ENCODE measurements around the gene SMPD4. TPM values are rescaled to one million over a fixed set of nuclear protein-coding genes. Genes with fewer than 3 reads are reported as not detected.
"Not testable (repeated sequence)": the region's sequence is repeated elsewhere in the genome, so short reads cannot be mapped to it uniquely, and the experiment has no call there.

SMPD4 gene
- total RNA-seq, 1 donor from 2014 or later = 22.5 TPM

DNA sequence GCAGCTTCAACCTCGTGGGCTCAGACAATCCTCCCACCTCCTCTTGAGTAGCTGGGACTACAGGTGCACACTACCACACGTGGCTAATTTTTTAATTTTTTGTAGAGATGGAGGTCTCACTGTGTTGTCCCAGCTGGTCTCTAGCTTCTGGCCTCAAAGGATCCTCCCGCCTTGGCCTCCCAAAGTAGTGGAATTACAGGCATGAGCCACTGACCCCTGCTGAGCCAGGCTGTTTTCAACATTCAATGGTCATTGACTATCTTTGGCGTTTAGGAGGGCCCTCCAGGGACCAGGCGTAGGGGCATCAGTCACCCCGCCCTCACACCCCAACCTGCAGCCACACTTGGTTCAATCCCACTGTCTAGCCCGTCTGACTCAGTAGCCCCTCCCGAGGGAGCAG is 5.9 kb upstream of the SMPD4 start:
- DNase-seq = no peak

DNA sequence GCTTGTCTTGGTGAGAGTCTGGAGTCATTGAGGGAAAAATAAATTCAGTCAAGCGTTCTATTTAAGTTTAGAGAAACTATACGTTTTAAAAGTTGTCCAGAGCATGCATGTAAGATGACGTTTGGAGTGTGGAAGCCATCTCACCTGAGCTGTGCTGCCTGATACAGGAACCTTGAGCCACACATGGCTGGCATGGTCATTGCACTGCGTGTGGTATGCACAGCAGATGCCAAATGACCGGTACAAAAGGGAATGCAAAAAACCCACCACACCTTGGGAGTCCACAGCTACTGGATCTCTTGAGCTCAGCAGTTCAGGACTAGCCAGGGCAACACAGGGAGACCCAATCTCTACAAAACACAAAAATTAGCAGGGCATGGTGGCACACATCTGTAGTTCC is 5.0 kb upstream of the SMPD4 start:
- no peak for DNase-seq

DNA sequence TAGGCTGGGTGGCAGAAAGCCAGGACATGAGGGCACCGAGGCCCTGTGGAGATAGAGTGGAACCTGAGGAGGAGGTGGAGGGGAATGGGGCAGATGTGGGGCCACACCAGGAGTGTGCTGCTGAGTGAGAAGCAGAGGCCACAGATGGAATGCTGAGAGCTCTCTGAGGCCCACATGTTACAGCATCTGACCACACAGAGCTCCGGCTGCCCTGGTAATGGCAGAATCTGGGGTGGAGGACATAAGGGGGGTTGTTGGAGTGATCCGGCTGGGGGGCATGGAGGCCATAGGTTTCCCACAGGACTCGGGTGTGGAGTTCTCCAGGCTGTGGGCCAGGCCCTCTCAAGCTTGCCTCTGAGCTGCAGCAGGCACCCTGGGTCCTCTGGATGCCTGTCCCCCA is 4.5 kb upstream of the SMPD4 start:
- no peak for DNase-seq

DNA sequence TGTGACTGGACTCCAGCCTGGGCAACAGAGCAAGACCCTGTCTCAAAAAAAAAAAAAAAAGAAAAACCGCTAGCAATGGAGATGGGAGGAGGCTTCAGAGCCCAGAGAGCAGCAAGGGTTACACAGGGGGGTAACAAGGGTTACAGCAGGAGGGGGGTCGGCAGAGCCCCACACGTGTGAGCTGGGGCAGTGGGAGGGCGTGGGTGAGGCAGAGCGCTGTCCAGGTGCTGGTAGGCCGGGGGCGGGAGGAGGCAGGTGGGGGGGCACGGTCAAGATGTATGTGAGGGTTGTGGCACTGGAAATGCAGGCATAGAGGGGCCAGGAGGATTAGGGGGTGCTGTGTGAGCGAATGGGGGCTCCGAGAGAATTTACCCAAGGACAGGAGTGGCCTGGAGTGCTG is 4.0 kb upstream of the SMPD4 start:
- no peak for DNase-seq

DNA sequence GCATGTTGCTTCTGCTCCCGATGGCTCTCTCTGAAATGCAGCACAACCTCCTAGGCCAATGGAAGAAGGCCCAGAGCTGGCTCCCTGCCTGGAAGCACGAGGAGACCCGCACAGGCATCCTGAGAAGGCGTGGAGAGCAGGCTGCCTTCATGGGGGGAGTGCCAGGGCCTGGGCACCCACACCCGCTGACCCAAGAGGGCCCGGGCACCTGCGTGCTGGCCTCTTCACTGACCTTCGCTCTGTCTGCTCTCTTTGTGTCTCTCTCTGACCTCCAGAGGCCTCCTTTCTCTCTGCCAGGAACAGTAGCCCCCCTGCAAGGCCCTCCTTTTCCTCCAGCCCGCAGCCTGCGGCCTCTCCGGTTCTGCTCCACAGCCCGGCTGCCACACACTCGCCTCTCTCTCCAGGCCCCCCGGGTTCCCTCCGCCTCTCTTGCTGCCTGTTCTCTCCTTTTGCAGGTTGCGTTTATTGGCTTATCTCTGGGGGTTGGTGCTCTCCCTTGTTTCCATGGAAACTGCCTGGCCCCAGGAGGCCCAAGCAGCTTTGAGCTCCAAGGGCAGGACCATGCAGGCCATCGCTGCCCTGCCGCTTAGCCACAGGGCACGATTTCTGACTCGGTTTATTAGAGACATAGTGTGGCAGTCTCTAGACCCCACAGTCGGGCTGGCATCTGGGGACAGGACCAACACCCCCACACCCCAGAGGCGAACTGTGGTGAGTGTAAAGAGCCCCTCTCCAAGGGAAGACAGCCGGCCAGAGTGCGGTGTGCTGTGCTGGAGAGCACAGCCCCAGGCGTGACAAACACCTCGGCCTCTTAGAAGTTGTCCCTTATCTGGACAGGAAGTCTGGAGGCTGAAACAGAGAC is 2.3 kb upstream of the SMPD4 start:
- DNase-seq = peak; percentile 44

DNA sequence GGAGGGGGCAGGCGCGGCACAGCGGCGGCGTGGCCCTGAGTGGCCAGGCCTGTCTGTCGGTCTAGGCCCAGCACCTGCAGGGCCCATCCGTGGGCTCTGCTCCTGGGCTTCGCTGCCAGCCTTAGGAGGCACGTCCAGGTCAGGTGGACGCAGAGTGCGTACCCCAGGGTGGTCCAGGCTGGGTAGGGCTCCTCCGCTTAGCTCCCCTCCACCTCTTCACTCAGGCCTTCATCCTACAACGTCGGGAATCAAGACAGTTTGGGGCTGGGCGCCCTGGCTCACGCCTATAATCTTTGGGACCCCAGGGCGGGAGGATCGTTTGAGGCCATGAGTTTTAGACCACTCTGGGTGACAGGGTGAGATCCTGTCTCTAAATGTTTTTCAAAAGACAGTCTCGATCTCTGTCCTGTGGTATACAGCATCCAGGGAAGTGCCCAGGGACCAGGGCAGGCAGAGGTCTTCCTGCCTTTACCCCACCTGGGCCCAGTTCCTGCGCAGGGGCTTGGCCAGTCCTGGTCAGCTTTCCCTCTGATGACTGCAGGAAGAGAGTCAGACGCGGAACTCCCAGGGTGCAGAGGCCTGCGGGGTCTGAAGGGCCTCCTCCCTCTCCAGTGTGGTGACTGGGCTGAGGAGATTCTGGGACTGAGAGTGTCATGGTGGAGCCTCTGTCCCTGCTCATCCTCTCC is 1.6 kb upstream of the SMPD4 start:
- peak; percentile 5 for DNase-seq

DNA sequence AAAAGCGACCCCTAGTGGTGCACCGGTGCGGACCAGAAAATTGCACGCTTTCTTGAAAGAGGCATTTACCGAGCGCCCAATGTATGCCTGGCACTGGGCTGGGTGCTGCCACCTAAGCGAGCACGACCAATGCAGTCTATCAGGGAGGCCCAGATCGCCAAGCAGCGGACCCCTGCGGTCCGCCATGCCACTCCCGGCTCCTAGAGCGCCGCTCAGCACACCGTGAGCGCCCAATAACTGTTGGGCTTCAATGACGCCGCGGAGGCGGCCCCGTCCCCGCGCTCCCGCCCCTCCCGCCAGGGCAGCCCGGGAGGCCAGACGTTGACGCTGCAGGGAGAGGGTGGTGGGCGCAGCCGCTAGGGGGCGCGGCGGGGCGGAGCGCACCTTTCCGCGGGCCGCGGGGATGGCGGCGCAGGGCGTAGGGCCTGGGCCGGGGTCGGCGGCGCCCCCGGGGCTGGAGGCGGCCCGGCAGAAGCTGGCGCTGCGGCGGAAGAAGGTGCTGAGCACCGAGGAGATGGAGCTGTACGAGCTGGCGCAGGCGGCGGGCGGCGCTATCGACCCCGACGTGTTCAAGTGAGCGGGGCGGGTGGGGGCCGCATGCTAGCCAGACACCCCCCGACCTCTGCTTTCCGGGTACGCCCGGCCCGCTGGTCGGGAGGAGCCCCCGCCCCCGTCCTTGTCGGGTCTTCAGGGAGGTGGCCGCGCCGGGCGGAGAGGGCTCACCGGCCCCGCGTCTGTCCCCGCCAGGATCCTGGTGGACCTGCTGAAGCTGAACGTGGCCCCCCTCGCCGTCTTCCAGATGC is 679 bp upstream of the SMPD4 start, which contains the start of gene MZT2B:
Gene MZT2B, plus strand, starts transcription at position 383 of the 803 bp plus-strand sequence. Its CDS starts 21 bp downstream, at position 404.
- DNase-seq = peak; percentile 93

DNA sequence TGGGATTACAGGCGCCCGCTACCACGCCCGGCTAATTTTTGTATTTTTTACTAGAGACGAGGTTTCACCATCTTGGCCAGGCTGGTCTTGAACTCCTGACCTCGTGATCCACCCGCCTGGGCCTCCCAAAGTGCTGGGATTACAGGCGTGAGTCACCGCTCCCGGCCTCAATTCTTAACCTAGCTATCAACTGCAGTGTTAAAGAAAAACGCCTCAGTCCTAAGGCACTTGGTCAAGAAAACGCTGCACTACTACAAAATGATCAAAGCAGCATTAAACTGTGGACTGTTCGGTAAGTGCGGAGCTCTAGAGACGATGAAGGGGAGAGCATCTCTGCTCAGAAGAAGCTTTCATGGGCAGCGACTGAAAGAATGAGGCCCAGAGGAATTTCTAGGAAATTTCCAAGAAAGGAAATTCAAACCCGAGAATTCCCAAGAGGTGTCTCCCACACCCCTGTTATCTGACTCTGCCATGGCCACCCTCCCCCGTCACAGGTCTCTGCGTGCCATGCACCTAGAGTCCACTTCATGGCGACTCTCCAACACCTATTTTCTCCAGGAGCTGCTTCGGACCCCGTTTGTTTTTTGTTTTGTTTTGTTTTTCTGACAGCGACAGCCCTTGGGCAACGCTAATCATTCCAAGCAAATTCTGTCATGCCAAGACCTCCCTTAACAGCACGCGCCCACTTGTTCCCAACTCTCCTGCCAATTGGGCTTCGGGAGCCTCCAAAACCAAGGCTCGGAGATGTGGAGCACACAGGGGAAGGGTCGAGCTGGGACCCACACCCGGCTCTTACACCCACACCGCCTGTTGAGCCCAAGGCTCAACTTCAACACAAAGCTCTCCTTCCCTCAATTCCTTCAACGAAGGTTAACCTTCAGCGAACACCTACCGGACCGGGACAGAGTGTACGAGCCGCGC is 738 bp downstream of the SMPD4 start:
- not testable (repeated sequence) for DNase-seq

DNA sequence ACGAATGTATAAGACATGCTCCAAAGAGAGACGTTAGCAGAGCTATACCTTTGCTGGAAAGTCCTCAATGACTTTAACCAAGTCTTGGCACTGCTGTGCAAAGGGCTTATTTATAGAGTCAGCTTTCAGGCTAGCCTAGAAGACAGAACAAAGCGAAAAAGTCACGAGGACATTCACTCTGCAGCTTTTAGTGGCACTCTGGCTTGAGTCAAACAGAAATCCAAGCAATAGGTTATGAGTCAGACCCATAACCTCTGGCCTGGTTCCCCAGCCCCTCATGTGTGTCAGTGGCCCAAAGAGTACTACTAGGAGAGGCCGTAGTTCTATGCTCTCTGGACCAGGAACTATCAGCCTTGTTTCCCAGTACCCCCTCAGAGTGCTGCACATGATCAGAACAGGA is 6.5 kb downstream of the SMPD4 start:
- DNase-seq = not testable (repeated sequence)

DNA sequence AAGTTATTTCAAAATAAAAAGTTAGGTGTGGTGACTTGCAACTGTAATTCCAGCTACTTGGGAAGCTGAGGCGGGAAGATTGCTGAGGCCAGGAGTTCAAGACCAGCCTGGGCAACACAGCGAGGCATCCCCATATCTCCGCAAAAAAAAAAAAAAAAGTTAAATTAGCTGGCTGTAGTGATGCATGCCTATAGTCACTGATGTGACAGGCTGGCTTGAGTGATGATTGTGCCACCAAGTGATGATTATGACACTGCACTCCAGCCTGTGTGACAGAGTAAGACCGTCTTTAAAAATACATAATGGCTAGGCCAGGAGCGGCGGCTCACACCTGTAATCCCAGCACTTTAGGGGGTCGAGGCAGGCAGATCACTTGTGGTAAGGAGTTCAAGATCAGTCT is 11.5 kb downstream of the SMPD4 start:
- no peak for DNase-seq

DNA sequence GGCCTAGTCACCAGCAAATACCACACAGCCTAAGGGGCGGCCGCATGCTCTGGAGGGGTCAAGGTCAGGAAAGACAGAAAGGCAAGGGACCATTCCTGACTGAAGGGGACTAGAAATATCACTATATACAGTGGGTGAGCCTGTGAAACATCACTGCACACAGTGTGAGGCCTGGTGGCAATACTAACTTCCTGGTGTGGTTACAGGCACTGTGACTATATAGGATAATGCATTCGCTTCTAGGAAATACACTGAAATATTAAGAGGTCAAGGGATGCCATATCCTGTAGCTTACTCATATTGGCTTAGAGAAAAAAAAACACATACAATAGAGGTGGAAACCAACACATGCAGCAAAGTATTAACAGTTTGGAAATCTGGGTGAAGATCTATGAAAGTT is 12.2 kb downstream of the SMPD4 start:
- not testable (repeated sequence) for DNase-seq

DNA sequence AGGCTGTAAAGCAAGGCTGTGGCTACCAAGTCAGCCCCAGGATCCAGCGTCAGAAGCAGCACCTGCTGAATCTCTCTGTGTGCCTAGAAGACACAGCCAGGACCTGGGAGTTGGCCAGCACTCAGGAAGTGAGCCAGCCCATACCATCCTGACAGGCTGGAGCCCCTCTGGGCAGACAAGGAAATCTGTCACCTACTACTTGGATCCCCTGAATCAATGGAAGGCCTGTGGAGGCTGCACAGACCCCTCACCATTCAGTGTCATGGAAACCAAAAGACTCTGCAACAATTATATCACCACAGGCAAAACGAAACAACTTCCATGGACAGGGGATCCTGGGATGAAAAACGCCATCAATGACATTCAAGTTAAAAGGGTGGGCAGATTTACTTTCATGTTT is 14.8 kb downstream of the SMPD4 start:
- not testable (repeated sequence) for DNase-seq

DNA sequence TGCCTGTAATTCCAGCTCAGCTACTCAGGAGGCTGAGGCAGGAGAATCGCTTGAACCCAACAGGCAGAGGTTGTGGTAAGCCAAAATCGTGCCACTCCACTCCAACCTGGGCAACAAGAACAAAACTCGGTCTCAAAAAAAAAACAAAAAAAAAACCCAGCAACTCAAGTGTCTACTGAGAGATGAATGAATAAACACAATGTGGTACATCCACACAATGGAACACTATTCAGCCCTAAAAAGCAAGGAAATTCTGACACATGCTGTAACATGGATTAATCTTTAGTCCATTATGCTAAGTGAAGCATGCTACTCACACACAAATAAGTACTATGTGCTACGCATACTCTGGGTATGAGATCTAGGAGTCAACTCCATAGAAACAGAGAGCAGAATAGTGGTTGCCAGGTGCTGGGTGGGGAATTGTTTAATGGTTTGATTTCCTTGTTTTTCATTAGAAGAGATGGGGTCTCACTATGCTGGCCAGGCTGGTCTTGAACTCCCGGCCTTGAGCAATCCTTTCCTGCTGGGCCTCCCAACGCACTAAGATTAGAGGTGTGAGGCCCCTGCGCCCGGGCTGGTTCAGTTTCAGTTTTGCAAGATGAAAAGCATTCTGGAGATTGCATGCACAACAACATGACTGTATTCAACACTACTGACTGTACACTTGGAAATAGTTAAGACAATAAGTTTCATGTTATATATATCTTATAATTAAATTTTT is 15.9 kb downstream of the SMPD4 start:
- no peak for DNase-seq

DNA sequence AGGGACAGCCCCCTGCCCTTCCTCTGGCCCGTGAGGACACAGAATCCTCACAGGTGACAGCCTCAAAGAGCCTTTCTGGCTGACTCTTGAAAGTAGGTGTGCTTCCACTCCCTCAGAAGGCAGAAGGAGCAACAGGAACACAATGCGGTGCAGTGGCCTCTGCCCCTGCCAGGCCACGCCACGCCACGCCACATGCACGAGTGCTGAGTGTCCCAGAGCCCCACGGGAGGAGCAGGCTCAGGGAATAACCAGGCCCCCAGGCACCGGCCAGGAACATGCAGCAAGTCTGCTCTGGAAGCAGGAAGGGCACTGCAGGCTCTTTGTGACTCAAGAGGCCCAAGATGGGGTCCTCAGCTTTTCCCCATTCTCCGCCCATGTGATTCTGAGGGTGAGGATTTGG is 18.4 kb downstream of the SMPD4 start:
- no peak for DNase-seq

DNA sequence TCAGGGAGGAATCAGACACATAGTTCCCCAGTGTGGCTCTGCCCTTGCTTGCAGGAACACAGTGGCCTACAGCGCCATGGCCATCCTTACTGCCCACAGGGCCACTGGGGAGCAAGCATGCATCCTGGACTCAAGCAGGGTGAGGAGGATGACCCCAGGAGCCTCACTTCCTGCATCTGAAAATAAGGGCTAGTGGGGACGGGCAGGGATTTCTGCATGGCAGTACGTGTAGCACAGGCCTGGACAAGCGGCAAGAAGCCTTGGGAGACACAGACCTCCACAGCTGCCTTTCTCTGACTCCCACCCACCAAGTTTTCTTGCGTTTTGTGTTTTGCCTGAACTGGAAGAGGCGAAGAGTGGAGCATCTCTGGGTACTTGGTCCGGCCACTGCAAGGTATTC is 18.9 kb downstream of the SMPD4 start:
- not testable (repeated sequence) for DNase-seq

DNA sequence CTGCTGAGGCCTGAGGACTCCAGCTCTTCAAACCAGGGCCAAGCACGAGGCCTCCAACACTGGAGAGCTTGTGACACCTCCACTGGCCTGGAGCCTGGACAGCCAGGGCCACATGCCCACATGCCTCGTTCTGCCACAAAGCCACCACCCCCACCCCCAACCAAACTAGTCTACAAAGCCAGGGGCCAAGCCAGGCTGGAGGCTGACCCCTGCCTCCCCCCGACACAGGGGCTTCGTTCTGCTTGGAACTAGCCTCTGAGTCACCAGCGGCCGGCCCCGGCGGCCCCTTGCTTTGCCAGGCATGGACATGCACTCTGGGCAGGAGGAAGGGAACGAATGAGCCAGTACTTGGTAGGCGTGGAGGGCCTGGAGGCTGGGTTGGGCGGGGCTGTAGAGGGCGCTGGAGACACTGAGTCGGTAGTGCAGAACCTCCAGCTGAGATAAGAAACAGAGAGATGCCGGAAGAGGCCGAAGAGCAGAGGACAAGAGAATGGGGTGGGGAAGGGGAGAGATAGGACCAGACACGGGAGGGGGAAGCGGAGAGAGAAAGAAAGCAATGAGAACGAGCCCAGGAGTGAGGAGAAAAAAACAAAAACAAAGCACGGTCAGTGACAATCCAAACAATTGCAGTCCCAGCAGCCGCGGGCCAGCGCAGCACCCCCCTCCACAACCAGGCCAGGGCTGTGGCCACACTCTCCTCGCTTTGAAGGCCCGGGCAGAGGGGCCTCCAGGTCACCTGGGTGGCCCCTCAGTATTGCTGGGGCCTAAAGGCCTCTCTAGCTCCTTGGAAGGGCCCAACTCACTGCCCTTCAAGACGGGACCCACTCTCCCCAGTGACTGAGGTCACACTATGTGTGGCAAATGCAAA is 20.3 kb downstream of the SMPD4 start:
- not testable (repeated sequence) for DNase-seq

DNA sequence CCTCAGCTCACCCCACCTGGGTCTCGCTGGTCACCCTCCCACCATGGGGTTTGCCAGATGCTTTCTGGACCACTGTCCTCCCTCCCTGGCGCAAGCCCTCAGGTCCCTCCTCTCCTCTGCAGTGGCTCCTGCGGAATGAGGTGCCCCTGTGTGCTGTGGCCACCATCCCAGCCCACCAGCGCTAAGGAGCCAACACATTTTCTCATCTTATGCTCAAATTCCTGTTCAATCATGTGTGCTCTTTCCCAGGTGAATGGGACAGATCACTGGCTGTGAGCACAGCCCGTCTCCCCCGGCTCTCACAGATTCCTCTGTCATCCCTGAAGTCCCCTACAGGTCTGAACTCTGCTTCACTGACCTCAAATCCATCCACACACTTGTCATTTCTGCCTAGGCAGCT is 21.3 kb downstream of the SMPD4 start:
- DNase-seq = no peak

DNA sequence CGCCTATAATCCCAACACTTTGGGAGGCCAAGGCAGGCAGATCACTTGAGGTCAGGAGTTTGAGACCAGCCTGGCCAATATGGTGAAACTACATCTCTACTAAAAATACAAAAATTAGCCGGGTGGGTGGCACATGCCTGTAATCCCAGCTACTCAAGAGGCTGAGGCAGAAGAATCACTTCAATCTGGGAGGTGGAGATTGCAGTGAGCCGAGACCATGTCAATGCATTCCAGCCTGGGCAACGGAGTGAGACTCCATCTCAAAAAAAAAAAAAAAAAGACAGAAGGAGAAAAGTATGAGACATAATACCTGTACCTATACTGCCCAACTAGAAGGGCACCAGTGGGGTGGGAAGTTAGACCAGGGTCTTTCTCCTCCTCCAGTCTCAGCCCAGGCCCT is 22.0 kb downstream of the SMPD4 start:
- not testable (repeated sequence) for DNase-seq

DNA sequence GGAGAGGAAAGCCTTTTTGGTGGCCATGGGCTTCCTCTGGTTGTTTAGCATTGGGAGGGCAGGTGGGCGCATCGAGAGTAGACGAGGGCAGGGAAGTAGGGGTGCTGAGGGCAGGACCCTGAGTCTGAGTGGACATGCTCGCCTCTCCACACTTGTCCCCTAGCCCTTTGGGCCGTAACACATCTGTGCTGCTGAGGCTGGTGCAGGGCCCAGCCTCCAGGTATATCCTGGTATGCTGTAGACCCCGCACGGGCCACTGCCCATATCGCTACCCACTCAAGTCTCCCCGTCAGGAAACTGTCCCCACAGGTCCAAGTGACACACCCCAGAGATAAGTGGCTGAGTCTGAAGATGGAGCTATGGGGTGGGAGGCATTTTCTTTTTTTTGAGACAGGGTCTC is 22.8 kb downstream of the SMPD4 start:
- DNase-seq = no peak
